GM21576 (cell line): ENCODE data around the gene MECR.
"Not testable (repeated sequence)": the region's sequence is repeated elsewhere in the genome, so short reads cannot be mapped to it uniquely, and the experiment has no call there.

ENCODE experiments used
- ATAC-seq: cut with Tn5 transposase; IDR thresholded peaks from one replicate; pipeline ENCODE4 v1.9.1; 2021; ENCODE audit warnings: mild to moderate bottlenecking, moderate library complexity; ENCODE audit not compliant: unreplicated experiment

Gene MECR

GRCh38 chr1:29172415-29172939, 58.3 kb downstream of the MECR start:
- ATAC-seq = no peak

GRCh38 chr1:29171521-29171920, 59.2 kb downstream of the MECR start:
- no peak for ATAC-seq

- no peak for ATAC-seq
Measured at GRCh38 chr1:29171089-29171488, 59.6 kb downstream of the MECR start.

GRCh38 chr1:29169976-29170375, 60.8 kb downstream of the MECR start:
- no peak for ATAC-seq

- no peak for ATAC-seq
Measured at GRCh38 chr1:29167904-29168303, 62.8 kb downstream of the MECR start.

- ATAC-seq = no peak
Measured at GRCh38 chr1:29166291-29166878, 64.3 kb downstream of the MECR start.

GRCh38 chr1:29164588-29164987, 66.1 kb downstream of the MECR start:
- ATAC-seq = no peak

GRCh38 chr1:29162476-29163138, 68.1 kb downstream of the MECR start:
- ATAC-seq = no peak

- no peak for ATAC-seq
Measured at GRCh38 chr1:29162025-29162424, 68.7 kb downstream of the MECR start.

- no peak for ATAC-seq
Measured at GRCh38 chr1:29159773-29160172, 71.0 kb downstream of the MECR start.

GRCh38 chr1:29157269-29157601, 73.5 kb downstream of the MECR start:
- no peak for ATAC-seq

- no peak for ATAC-seq
Measured at GRCh38 chr1:29156543-29157268, 74.0 kb downstream of the MECR start.

- ATAC-seq = no peak
Measured at GRCh38 chr1:29152046-29152805, 78.5 kb downstream of the MECR start.

GRCh38 chr1:29150346-29150745, 80.4 kb downstream of the MECR start:
- ATAC-seq = not testable (repeated sequence)

- no peak for ATAC-seq
Measured at GRCh38 chr1:29148656-29149491, 81.9 kb downstream of the MECR start.

GRCh38 chr1:29145739-29146437, 84.8 kb downstream of the MECR start:
- ATAC-seq = no peak

- ATAC-seq = no peak
Measured at GRCh38 chr1:29144178-29144577, 86.6 kb downstream of the MECR start.

GRCh38 chr1:29142714-29143113, 88.0 kb downstream of the MECR start:
- ATAC-seq = no peak
